HCT116 (cell line): ENCODE data around the gene SLC14A1. TPM values are rescaled to one million over a fixed set of nuclear protein-coding genes. Genes with fewer than 3 reads are reported as not detected.
A peak's percentile ranks its signal among the peaks of the same experiment; 100 is the strongest.

Experiments used
- ATAC-seq: fragments of 200-7000 bp; cut with Tn5 transposase; 2 replicates; pipeline ENCODE4 v1.9.1; 2020; ENCODE audit warnings: mild to moderate bottlenecking, moderate library complexity
- BruUV-seq: library from RNA; stranded (reverse); fragments of 400-500 nt; replicated peaks from 2 replicates; lab custom pipeline; 2021; lab: Mats Ljungman, UMichigan
- CTCF ChIA-PET: fragments of 300-600 bp; sonication (Branson Sonifier 250); formaldehyde crosslinking; loops from one replicate; lab custom pipeline; 2021; ENCODE audit warnings: antibody characterized with exemption; lab: Charles Lee
- POLR2A ChIA-PET: fragments of 300-600, 350-600 bp; sonication (Branson Sonifier 250); formaldehyde crosslinking; loops from one replicate; lab custom pipeline; 2021; ENCODE audit warnings: antibody characterized with exemption; lab: Charles Lee
- RAD21 ChIA-PET, 2 experiments: fragments of 300-600 bp; sonication (Branson Sonifier 250); formaldehyde crosslinking; loops; one replicate each; lab custom pipeline; 2023; ENCODE audit warnings: low total read pairs in 2 of 2; ENCODE audit not compliant: uncharacterized antibody in 2 of 2, unreplicated experiment in 2 of 2, low non-redundant PET in 1 of 2; lab: Charles Lee
- DNase-seq: peaks from one replicate; pipeline ENCODE4 v3.0.0-alpha.2; 2010; ENCODE audit warnings: low read depth, low spot score
- H2AFZ ChIP-seq: fragments of 200-600 bp; shearing (Covaris generic), sonication (generic); 2 replicates; pipeline ENCODE4 v1.6.1; 2017; ENCODE audit warnings: low read depth, mixed run types, mixed read lengths, antibody characterized with exemption, low read length; ENCODE audit not compliant: poor library complexity, severe bottlenecking
- H3K27ac ChIP-seq: 2 replicates; pipeline ENCODE4 v1.5.1; 2012; ENCODE audit warnings: low read depth, low read length
- H3K27me3 ChIP-seq: fragments of 200-600 bp; sonication (generic); 2 replicates; pipeline ENCODE4 v1.6.1; 2016; ENCODE audit warnings: mixed run types, low read length, mixed read lengths; ENCODE audit not compliant: insufficient read depth
- H3K36me3 ChIP-seq, 2 experiments: fragments of 200-500 bp in 1 of 2; fragments of 200-600 bp in 1 of 2; sonication (Bioruptor generic) in 1 of 2; sonication (generic) in 1 of 2; 2 replicates each; pipeline versions ENCODE4 v1.5.1 to v1.6.1; 2014 to 2016; ENCODE audit warnings: low read length in 2 of 2, inconsistent platforms in 1 of 2, mixed read lengths in 1 of 2, mixed run types in 1 of 2; ENCODE audit not compliant: insufficient read depth in 2 of 2, control insufficient read depth in 1 of 2
- H3K4me1 ChIP-seq, 2 experiments: fragments of 200-600 bp in 1 of 2; sonication (generic) in 1 of 2; 2 replicates each; pipeline versions ENCODE4 v1.5.1 to v1.6.1; 2012 to 2017; ENCODE audit warnings: low read length in 2 of 2, inconsistent platforms in 1 of 2, mild to moderate bottlenecking in 1 of 2, mixed read lengths in 1 of 2, mixed run types in 1 of 2, moderate library complexity in 1 of 2; ENCODE audit not compliant: insufficient read depth in 2 of 2, control insufficient read depth in 1 of 2
- H3K4me2 ChIP-seq: fragments of 200-600 bp; sonication (generic); 2 replicates; pipeline ENCODE4 v1.6.1; 2017; ENCODE audit warnings: mixed run types, low read length, mixed read lengths
- H3K4me3 ChIP-seq, 2 experiments: fragments of 200-600 bp in 1 of 2; sonication (generic) in 1 of 2; replicated peaks in 1 of 2; 2 replicates each; pipeline ENCODE4 v1.5.1; 2011 to 2016; ENCODE audit warnings: low read length in 2 of 2, control low read depth in 1 of 2, low read depth in 1 of 2, mild to moderate bottlenecking in 1 of 2, mixed read lengths in 1 of 2, mixed run types in 1 of 2
- H3K79me2 ChIP-seq: fragments of 200-600 bp; sonication (generic); 2 replicates; pipeline ENCODE4 v1.6.1; 2017; ENCODE audit warnings: mild to moderate bottlenecking, mixed run types, low read length, moderate library complexity, mixed read lengths; ENCODE audit not compliant: insufficient read depth
- H3K9ac ChIP-seq: fragments of 200-600 bp; sonication (generic); 2 replicates; pipeline ENCODE4 v1.6.1; 2016; ENCODE audit warnings: low read length, mixed read lengths
- H3K9me2 ChIP-seq: fragments of 200-600 bp; sonication (generic), shearing (Covaris generic); 2 replicates; pipeline ENCODE4 v1.6.1; 2017; ENCODE audit warnings: mixed run types, mild to moderate bottlenecking, moderate library complexity; ENCODE audit not compliant: insufficient read depth
- H3K9me3 ChIP-seq, 2 experiments: fragments of 200-500 bp in 1 of 2; fragments of 200-600 bp in 1 of 2; sonication (Bioruptor generic) in 1 of 2; sonication (generic) in 1 of 2; 2 replicates each; pipeline ENCODE4 v1.6.1; 2014 to 2017; ENCODE audit warnings: low read length in 2 of 2, mixed read lengths in 2 of 2, inconsistent platforms in 1 of 2, low read depth in 1 of 2, mild to moderate bottlenecking in 1 of 2, mixed run types in 1 of 2, moderate library complexity in 1 of 2; ENCODE audit not compliant: control insufficient read depth in 1 of 2, insufficient read depth in 1 of 2
- H4K20me1 ChIP-seq: fragments of 200-600 bp; sonication (generic), shearing (Covaris generic); 2 replicates; pipeline ENCODE4 v1.6.1; 2017; ENCODE audit warnings: mixed run types, mild to moderate bottlenecking, moderate library complexity; ENCODE audit not compliant: insufficient read depth
- CBX3 ChIP-seq: IDR thresholded peaks from 2 replicates; pipeline ENCODE4 v1.6.1; 2012; ENCODE audit warnings: low read depth
- EGR1 ChIP-seq: IDR thresholded peaks from 2 replicates; pipeline ENCODE4 v1.6.1; 2012; ENCODE audit warnings: low read depth
- ELF1 ChIP-seq: IDR thresholded peaks from 2 replicates; pipeline ENCODE4 v1.6.1; 2012; ENCODE audit warnings: low read depth, borderline replicate concordance
- EZH2phosphoT487 ChIP-seq: fragments of 200-600 bp; IDR thresholded peaks from 2 replicates; pipeline ENCODE4 v1.6.1; 2018; ENCODE audit warnings: antibody characterized with exemption, borderline replicate concordance
- FOSL1 ChIP-seq: IDR thresholded peaks from 2 replicates; pipeline ENCODE4 v1.6.1; 2012; ENCODE audit warnings: low read depth
- POLR2A ChIP-seq: IDR thresholded peaks from 2 replicates; pipeline ENCODE4 v1.7.0; 2011; ENCODE audit warnings: borderline replicate concordance; ENCODE audit not compliant: insufficient read depth, insufficient read length; ENCODE audit errors: extremely low read depth
- RAD21 ChIP-seq: IDR thresholded peaks from 2 replicates; pipeline ENCODE4 v1.6.1; 2012; ENCODE audit warnings: low read depth, mild to moderate bottlenecking
- REST ChIP-seq: IDR thresholded peaks from 2 replicates; pipeline ENCODE4 v1.6.1; 2012; ENCODE audit warnings: low read depth
- SIN3A ChIP-seq: IDR thresholded peaks from 2 replicates; pipeline ENCODE4 v1.6.1; 2012; ENCODE audit warnings: low read depth
- SRF ChIP-seq: IDR thresholded peaks from 2 replicates; pipeline ENCODE4 v1.6.1; 2012; ENCODE audit warnings: low read depth
- TCF7L2 ChIP-seq: IDR thresholded peaks from 2 replicates; pipeline ENCODE4 v1.7.0; 2011; ENCODE audit warnings: borderline replicate concordance, inconsistent platforms; ENCODE audit not compliant: insufficient read depth, insufficient read length; ENCODE audit errors: extremely low read depth
- ZNF274 ChIP-seq: fragments of 200-500 bp; sonication (Bioruptor generic); IDR thresholded peaks from 2 replicates; pipeline ENCODE4 v1.6.1; 2014; ENCODE audit warnings: mild to moderate bottlenecking, low read depth, low read length, inconsistent platforms
- intact Hi-C: fragments of 100-400 bp; cut with micrococcal nuclease; formaldehyde crosslinking; loops from 2 replicates; pipeline ENCODE4 v1.10.0; 2022
- total RNA-seq: library from RNA; stranded (reverse); gene quantifications from one replicate; pipeline ENCODE4 v1.2.1, GENCODE V29; 2021; ENCODE audit not compliant: unreplicated experiment
- TF ChIP-seq, protein P1 (sequence below): IDR thresholded peaks from 2 replicates; pipeline ENCODE4 v1.6.1; 2012
- TF ChIP-seq, protein P2 (sequence below), 3 experiments: fragments of 200-600 bp in 1 of 3; sonication (generic) in 1 of 3; IDR thresholded peaks in 2 of 3; conservative IDR thresholded peaks in 1 of 3; 2 replicates each; pipeline ENCODE4 v1.5.1; 2012 to 2017; ENCODE audit warnings: low read depth in 2 of 3, low read length in 2 of 3, antibody characterized with exemption in 1 of 3, borderline replicate concordance in 1 of 3, control low read depth in 1 of 3, mild to moderate bottlenecking in 1 of 3, mixed read lengths in 1 of 3, mixed run types in 1 of 3, moderate library complexity in 1 of 3; ENCODE audit not compliant: insufficient read depth in 1 of 3

The SLC14A1 gene
- total RNA-seq, 1 experiment from 2014 or later, result not detected

DNA sequence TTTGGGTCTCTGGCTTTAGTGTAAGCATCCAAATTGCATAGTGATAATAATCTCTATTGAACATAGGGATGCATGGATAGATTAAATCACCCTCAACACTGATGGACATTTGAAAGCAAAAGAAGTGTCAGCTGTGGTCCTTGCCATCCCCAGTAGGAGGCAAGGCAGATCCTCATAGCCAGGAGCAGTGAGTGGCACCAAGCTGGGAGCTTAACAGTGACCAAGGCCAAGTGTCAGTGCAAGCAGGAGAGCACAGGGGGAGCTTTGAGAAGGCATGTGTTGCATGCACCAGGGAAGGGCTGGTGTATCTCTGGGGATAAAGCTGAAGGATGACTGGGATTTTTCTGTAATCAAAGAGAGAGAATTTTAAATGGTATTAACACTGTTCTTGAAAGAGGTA, 14.7 kb downstream of the SLC14A1 start:
- POLR2A ChIA-PET, result no interaction called here
- RAD21 ChIA-PET, result no interaction called here

GRCh38 chr18:45739268-45739667, 15.3 kb downstream of the SLC14A1 start:
- POLR2A ChIA-PET, result no interaction called here
- no peaks in the 10 kb centered on the region for H3K9me3 ChIP-seq
- CTCF ChIA-PET, result interaction anchor here (0.7 to 1.3 kb wide), 3 partner anchors 111 to 334 kb away, joined by 3 to 6 read pairs (median 4); no protein-coding TSS in a partner anchor
- H4K20me1 ChIP-seq, result no peaks in the 10 kb centered on the region
- H3K4me3 ChIP-seq, result no peak overlapping the region
- H3K79me2 ChIP-seq, result no peaks in the 10 kb centered on the region
- no peaks in the 10 kb centered on the region; the same call in 1 of the 2 replicates for H3K27me3 ChIP-seq
- DNase-seq (no peak), ATAC-seq (no peak)
- no peaks in the 10 kb centered on the region for H3K36me3 ChIP-seq
- H3K4me2 ChIP-seq, result no peak overlapping the region
- no peak overlapping the region for H2AFZ ChIP-seq
- no peak overlapping the region for H3K9ac ChIP-seq
- no TSS peak for BruUV-seq
- no peak overlapping the region for H3K27ac ChIP-seq
- no peaks in the 10 kb centered on the region for H3K9me2 ChIP-seq
- RAD21 ChIA-PET, result no interaction called here
- intact Hi-C loops, result no loop called here
- TF ChIP-seq RAD21 (no peak), SIN3A (no peak), EZH2phosphoT487 (no peak), SRF (no peak), ZNF274 (no peak), CBX3 (no peak), FOSL1 (no peak), POLR2A (no peak), ELF1 (no peak), REST (no peak)
- TF ChIP-seq, protein P1, sequence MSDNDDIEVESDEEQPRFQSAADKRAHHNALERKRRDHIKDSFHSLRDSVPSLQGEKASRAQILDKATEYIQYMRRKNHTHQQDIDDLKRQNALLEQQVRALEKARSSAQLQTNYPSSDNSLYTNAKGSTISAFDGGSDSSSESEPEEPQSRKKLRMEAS, result no peak
- H3K4me1 ChIP-seq, result no peaks in the 10 kb centered on the region

More for the DNA sequence above, 14.7 kb downstream of the SLC14A1 start:
- Histone ChIP-seq H3K79me2 (no peaks in the 10 kb centered on the region), H2AFZ (no peak overlapping the region), H3K4me1 (no peaks in the 10 kb centered on the region), H3K9me2 (no peaks in the 10 kb centered on the region), H3K27ac (no peak overlapping the region), H3K36me3 (no peaks in the 10 kb centered on the region), H3K9ac (no peak overlapping the region), H3K9me3 (no peaks in the 10 kb centered on the region), H3K27me3 (no peaks in the 10 kb centered on the region; the same call in 1 of the 2 replicates), H3K4me3 (no peak overlapping the region), H4K20me1 (no peaks in the 10 kb centered on the region), H3K4me2 (no peak overlapping the region)
- ATAC-seq (peak; percentile 69), DNase-seq (no peak)
- CTCF ChIA-PET, result interaction anchor here (0.7 to 1.3 kb wide), 4 partner anchors 101 to 335 kb away, joined by 3 to 7 read pairs (median 5); no protein-coding TSS in a partner anchor
- BruUV-seq, result no TSS peak
- TF ChIP-seq RAD21 (peak; percentile 50), ELF1 (no peak), EGR1 (no peak), TCF7L2 (no peak)
- TF ChIP-seq, protein P2, sequence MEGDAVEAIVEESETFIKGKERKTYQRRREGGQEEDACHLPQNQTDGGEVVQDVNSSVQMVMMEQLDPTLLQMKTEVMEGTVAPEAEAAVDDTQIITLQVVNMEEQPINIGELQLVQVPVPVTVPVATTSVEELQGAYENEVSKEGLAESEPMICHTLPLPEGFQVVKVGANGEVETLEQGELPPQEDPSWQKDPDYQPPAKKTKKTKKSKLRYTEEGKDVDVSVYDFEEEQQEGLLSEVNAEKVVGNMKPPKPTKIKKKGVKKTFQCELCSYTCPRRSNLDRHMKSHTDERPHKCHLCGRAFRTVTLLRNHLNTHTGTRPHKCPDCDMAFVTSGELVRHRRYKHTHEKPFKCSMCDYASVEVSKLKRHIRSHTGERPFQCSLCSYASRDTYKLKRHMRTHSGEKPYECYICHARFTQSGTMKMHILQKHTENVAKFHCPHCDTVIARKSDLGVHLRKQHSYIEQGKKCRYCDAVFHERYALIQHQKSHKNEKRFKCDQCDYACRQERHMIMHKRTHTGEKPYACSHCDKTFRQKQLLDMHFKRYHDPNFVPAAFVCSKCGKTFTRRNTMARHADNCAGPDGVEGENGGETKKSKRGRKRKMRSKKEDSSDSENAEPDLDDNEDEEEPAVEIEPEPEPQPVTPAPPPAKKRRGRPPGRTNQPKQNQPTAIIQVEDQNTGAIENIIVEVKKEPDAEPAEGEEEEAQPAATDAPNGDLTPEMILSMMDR (IDR thresholded peaks at IDR 0.05 in 2 of 3, conservative IDR thresholded peaks at IDR 0.05 in 1 of 3; ENCODE audit: borderline replicate concordance in 1 of 3, insufficient read depth in 1 of 3, low read depth in 2 of 3, low read length in 2 of 3), result peak; percentile 20 to 36 (median 22); a peak in 2 of 6 replicates
- intact Hi-C loops, result no loop called here
